ENCODE measurements around the gene ZNF814.
A peak's percentile ranks its signal among the peaks of the same experiment; 100 is the strongest.
"Not testable (repeated sequence)": the region's sequence is repeated elsewhere in the genome, so short reads cannot be mapped to it uniquely, and the experiment has no call there.

The ZNF814 gene

GRCh38 chr19:57888560-57889231, at the start of gene ZNF814:
ZNF814 (minus strand) TSS chr19:57889037; CDS start chr19:57888802, 235 bp downstream.
- DNase-seq (ENCODE audit: low spot score) = peak; percentile 73

- DNase-seq (ENCODE audit: low spot score) = no peak
Measured at GRCh38 chr19:57935731-57936130, 46.9 kb upstream of the ZNF814 start.

- DNase-seq (ENCODE audit: low spot score) = peak; percentile 82
Measured at GRCh38 chr19:57934820-57935665, 46.2 kb upstream of the ZNF814 start, which contains the start of gene ZNF418. ZNF418 (minus strand) TSS chr19:57935402; CDS start chr19:57933822, 1,580 bp downstream.

- DNase-seq (ENCODE audit: low spot score) = no peak
Measured at GRCh38 chr19:57927587-57927986, 38.8 kb upstream of the ZNF814 start.

- peak; percentile 95 for DNase-seq (ENCODE audit: low spot score)
Measured at GRCh38 chr19:57916168-57916995, 27.5 kb upstream of the ZNF814 start, which contains the start of gene ZNF417. ZNF417 (minus strand) TSS chr19:57916592; CDS start chr19:57916411, 181 bp downstream.

GRCh38 chr19:57914531-57914930, 25.7 kb upstream of the ZNF814 start:
- no peak for DNase-seq (ENCODE audit: low spot score)

- no peak for DNase-seq (ENCODE audit: low spot score)
Measured at GRCh38 chr19:57907394-57907793, 18.6 kb upstream of the ZNF814 start.

GRCh38 chr19:57905258-57905657, 16.4 kb upstream of the ZNF814 start:
- no peak for DNase-seq (ENCODE audit: low spot score)

GRCh38 chr19:57903618-57904184, 14.9 kb upstream of the ZNF814 start:
- DNase-seq (ENCODE audit: low spot score) = no peak

GRCh38 chr19:57900311-57900710, 11.5 kb upstream of the ZNF814 start:
- no peak for DNase-seq (ENCODE audit: low spot score)

- peak; percentile 69 for DNase-seq (ENCODE audit: low spot score)
Measured at GRCh38 chr19:57890706-57891105, 1.9 kb upstream of the ZNF814 start.

GRCh38 chr19:57888107-57888559, 704 bp downstream of the ZNF814 start:
- no peak for DNase-seq (ENCODE audit: low spot score)

- no peak for DNase-seq (ENCODE audit: low spot score)
Measured at GRCh38 chr19:57887195-57887941, 1.5 kb downstream of the ZNF814 start.

- DNase-seq (ENCODE audit: low spot score) = no peak
Measured at GRCh38 chr19:57886046-57886445, 2.8 kb downstream of the ZNF814 start.

- not testable (repeated sequence) for DNase-seq (ENCODE audit: low spot score)
Measured at GRCh38 chr19:57873883-57874799, 14.7 kb downstream of the ZNF814 start.

GRCh38 chr19:57872450-57872849, 16.4 kb downstream of the ZNF814 start:
- DNase-seq (ENCODE audit: low spot score) = no peak

- no peak for DNase-seq (ENCODE audit: low spot score)
Measured at GRCh38 chr19:57870225-57870624, 18.6 kb downstream of the ZNF814 start.

GRCh38 chr19:57869655-57870054, 19.2 kb downstream of the ZNF814 start:
- not testable (repeated sequence) for DNase-seq (ENCODE audit: low spot score)

- DNase-seq (ENCODE audit: low spot score) = no peak
Measured at GRCh38 chr19:57867868-57868492, 20.9 kb downstream of the ZNF814 start.
